Aorta (tissue), 5 donors: ENCODE results near the gene THSD4. TPM values are rescaled to one million over a fixed set of nuclear protein-coding genes. Genes with fewer than 3 reads are reported as not detected.

ENCODE experiments used
- ATAC-seq: fragments of 200-7000 bp; cut with Tn5 transposase; one replicate; pipeline ENCODE4 v1.9.1; 2022; ENCODE audit warnings: moderate library complexity; ENCODE audit not compliant: low FRiP score
- DNase-seq, 2 donors: peaks; one replicate each; pipeline ENCODE4 v3.0.0-alpha.2; 2020
- H3K27ac ChIP-seq, 2 donors: one replicate each; pipeline ENCODE4 v1.5.1; 2013; ENCODE audit warnings: low read length in 2 of 2, mild to moderate bottlenecking in 2 of 2, moderate library complexity in 2 of 2, control low read depth in 1 of 2, inconsistent platforms in 1 of 2, low read depth in 1 of 2
- H3K27me3 ChIP-seq, 2 donors: one replicate each; pipeline ENCODE4 v1.6.1; 2013; ENCODE audit warnings: control low read depth in 1 of 2, low read length in 1 of 2, mild to moderate bottlenecking in 1 of 2, moderate library complexity in 1 of 2; ENCODE audit not compliant: insufficient read depth in 2 of 2, control insufficient read depth in 1 of 2
- H3K36me3 ChIP-seq, 2 donors: one replicate each; pipeline ENCODE4 v1.6.1; 2013; ENCODE audit warnings: control low read depth in 1 of 2, low read length in 1 of 2, mild to moderate bottlenecking in 1 of 2; ENCODE audit not compliant: insufficient read depth in 2 of 2, control insufficient read depth in 1 of 2
- H3K4me1 ChIP-seq, 2 donors: one replicate each; pipeline ENCODE4 v1.6.1; 2013; ENCODE audit warnings: low read length in 2 of 2, control low read depth in 1 of 2, mild to moderate bottlenecking in 1 of 2, moderate library complexity in 1 of 2; ENCODE audit not compliant: insufficient read depth in 2 of 2, control insufficient read depth in 1 of 2
- H3K4me3 ChIP-seq, 2 donors: one replicate each; pipeline ENCODE4 v1.5.1; 2013; ENCODE audit warnings: low read length in 2 of 2, control low read depth in 1 of 2, mild to moderate bottlenecking in 1 of 2
- H3K9me3 ChIP-seq: one replicate; pipeline ENCODE4 v1.6.1; 2013; ENCODE audit warnings: mild to moderate bottlenecking, low read length; ENCODE audit not compliant: control insufficient read depth
- WGBS, 2 donors: extraction: QIAGEN DNeasy Blood & Tissue Kit; methylation state at CpG; one replicate each; pipeline ENCODE4 v1.1.7; 2013; 5-methylcytosine and 5-hydroxymethylcytosine counted together
- intact Hi-C, 2 donors: fragments of 100-400 bp; cut with DNase I; formaldehyde crosslinking; loops; one replicate each; pipeline versions ENCODE4 v1.14.2 to v1.15.0; 2022
- polyA plus RNA-seq, 2 donors: library from polyadenylated mRNA; stranded (reverse); fragments of 200-250 nt; gene quantifications; one replicate each; pipeline ENCODE4 v1.2.3, GENCODE V29; 2013
- total RNA-seq, 2 donors: library from RNA; stranded (reverse); fragmentation: NEBNext Ultra II Directional; extraction: Animal tissue kit (Norgen Biotek cat#: 25700); gene quantifications; one replicate each; pipeline ENCODE4 v1.2.1, GENCODE V29; 2021
- donor health status: healthy with polysubstance abuse.
- donor health status: Bipolar disorder and iron deficiency.
- donor health status: DM: no; HTN: no; CAD: no.
- donor health status: DM: no; HTN: no; CAD: no.
- donor health status: DM: yes; HTN: yes; CAD: no.

THSD4 gene
- total and polyA plus RNA-seq, 4 donors, result 6.3 to 143 (median 30.3) TPM

- DNase-seq (no peak), ATAC-seq (no peak)
- H3K4me3 ChIP-seq, result no peak overlapping the region
- H3K27ac ChIP-seq, result peak overlapping the region in 1 of 2 donors; percentile 18
- no peaks in the 10 kb centered on the region for H3K9me3 ChIP-seq
- H3K4me1 ChIP-seq, result no peaks in the 10 kb centered on the region
- intact Hi-C loops, result no loop called here
- WGBS, 2 donors, result 65 to 72% methylated on average over 5 of the region's 5 CpGs
- H3K27me3 ChIP-seq, result no peaks in the 10 kb centered on the region
- no peaks in the 10 kb centered on the region for H3K36me3 ChIP-seq
Observed at GRCh38 chr15:71422530-71423259, 307.4 kb downstream of the THSD4 start.

DNA sequence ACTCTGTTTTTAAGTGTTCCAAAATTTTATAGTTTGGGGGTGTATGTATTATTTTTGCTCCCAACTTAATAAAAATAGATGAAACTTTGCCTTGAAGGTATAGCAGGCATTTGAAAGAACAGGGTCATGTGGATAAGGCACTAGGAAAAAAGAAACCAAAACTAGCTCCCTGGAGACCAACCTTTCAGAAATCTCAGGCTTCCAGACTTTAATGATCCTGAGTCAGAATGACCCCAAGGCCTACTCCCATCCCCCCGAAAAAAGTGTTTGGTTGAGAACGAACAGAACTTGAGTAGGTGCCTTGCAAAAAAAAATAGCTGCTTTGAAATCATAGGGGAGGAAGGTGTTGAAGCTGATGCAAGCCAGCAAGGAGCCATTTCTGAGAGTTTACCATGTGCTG lies 309.5 kb downstream of the THSD4 start:
- no peak overlapping the region for H3K27ac ChIP-seq
- H3K4me3 ChIP-seq, result no peak overlapping the region
- no peaks in the 10 kb centered on the region for H3K4me1 ChIP-seq
- WGBS, 2 donors, result 40 to 55% methylated on average over 2 of the region's 2 CpGs
- ATAC-seq, result no peak
- H3K27me3 ChIP-seq, result no peaks in the 10 kb centered on the region
- no peaks in the 10 kb centered on the region for H3K36me3 ChIP-seq
- no peaks in the 10 kb centered on the region for H3K9me3 ChIP-seq
- intact Hi-C loops, result no loop called here
- no peak for DNase-seq

- H3K4me1 ChIP-seq, result no peaks in the 10 kb centered on the region
- H3K9me3 ChIP-seq, result no peaks in the 10 kb centered on the region
- 87 to 88% methylated on average over 3 of the region's 3 CpGs for WGBS, 2 donors
- H3K4me3 ChIP-seq, result no peak overlapping the region
- DNase-seq, result no peak
- intact Hi-C loops, result no loop called here
- no peaks in the 10 kb centered on the region for H3K36me3 ChIP-seq
- H3K27me3 ChIP-seq, result no peaks in the 10 kb centered on the region
- no peak for ATAC-seq
- no peak overlapping the region for H3K27ac ChIP-seq
Observed at GRCh38 chr15:71425388-71425787, 310.1 kb downstream of the THSD4 start.

DNA sequence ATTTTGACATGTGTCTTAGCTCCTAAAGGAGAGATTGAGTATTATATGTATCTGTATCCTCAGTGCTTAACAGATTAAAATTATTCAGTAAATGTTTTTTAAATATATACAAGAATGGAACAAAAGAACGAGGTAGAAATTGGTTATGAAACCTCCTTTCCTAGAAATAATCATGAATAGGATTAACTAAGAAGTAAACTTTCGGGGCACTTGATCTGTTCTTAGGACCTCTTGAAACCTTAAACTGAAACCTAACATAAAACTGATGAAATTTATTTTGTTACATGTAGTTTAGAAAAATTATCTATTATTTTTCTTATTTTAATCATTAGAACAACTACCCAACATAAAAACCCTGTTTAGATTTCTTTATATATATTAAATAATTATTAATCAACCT lies 311.5 kb downstream of the THSD4 start:
- Histone ChIP-seq H3K4me1 (no peaks in the 10 kb centered on the region), H3K9me3 (no peaks in the 10 kb centered on the region), H3K4me3 (no peak overlapping the region), H3K27ac (no peak overlapping the region), H3K36me3 (no peaks in the 10 kb centered on the region), H3K27me3 (no peaks in the 10 kb centered on the region)
- intact Hi-C loops, result no loop called here
- 83 to 96% methylated on average over 2 of the region's 2 CpGs for WGBS, 2 donors
- DNase-seq (no peak), ATAC-seq (no peak)

- Histone ChIP-seq H3K27me3 (no peaks in the 10 kb centered on the region), H3K9me3 (no peaks in the 10 kb centered on the region), H3K36me3 (no peaks in the 10 kb centered on the region), H3K27ac (no peak overlapping the region), H3K4me3 (no peak overlapping the region), H3K4me1 (no peaks in the 10 kb centered on the region)
- 85% methylated on average over 2 of the region's 2 CpGs for WGBS, 2 donors
- no peak for DNase-seq
- ATAC-seq, result no peak
- intact Hi-C loops, result no loop called here
Observed at GRCh38 chr15:71430782-71431181, 315.5 kb downstream of the THSD4 start.

- no peaks in the 10 kb centered on the region for H3K9me3 ChIP-seq
- intact Hi-C loops, result no loop called here
- H3K27ac ChIP-seq, result peak overlapping the region in 1 of 2 donors; percentile 14
- H3K36me3 ChIP-seq, result no peaks in the 10 kb centered on the region
- no peak overlapping the region for H3K4me3 ChIP-seq
- peaks cover 0 to 3% of the 10 kb centered on the region in 2 donors for H3K4me1 ChIP-seq
- no peak for DNase-seq
- no peak for ATAC-seq
- WGBS, 2 donors, result 37 to 49% methylated on average over 8 of the region's 8 CpGs
- H3K27me3 ChIP-seq, result no peaks in the 10 kb centered on the region
Observed at GRCh38 chr15:71431343-71432336, 316.4 kb downstream of the THSD4 start.

DNA sequence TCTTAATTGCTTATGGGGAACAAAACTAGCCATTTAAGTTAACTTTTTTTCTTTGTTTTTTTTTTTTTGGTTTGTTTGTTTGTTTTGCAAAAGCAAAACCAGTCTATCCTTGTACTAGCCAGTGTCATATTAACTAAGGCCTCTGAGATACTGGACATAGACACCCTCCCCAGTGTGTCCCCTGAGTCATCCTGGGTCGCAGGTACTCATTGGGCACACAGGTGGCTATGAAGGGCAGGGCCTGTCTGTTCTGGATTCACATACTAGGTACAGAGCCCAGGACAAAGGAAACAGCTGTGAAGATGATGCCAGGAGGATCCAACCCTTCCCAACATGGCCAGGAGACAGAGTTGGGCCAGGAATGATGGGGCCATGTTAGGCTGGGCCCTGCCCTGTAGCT lies 318.1 kb downstream of the THSD4 start:
- 94 to 96% methylated on average over 1 of the region's 1 CpG for WGBS, 2 donors
- no peak overlapping the region for H3K27ac ChIP-seq
- no peaks in the 10 kb centered on the region for H3K36me3 ChIP-seq
- H3K27me3 ChIP-seq, result no peaks in the 10 kb centered on the region
- no peaks in the 10 kb centered on the region for H3K9me3 ChIP-seq
- no peak for ATAC-seq
- H3K4me1 ChIP-seq, result peaks cover 0 to 5% of the 10 kb centered on the region in 2 donors
- DNase-seq, result no peak
- intact Hi-C loops, result no loop called here
- H3K4me3 ChIP-seq, result no peak overlapping the region

DNA sequence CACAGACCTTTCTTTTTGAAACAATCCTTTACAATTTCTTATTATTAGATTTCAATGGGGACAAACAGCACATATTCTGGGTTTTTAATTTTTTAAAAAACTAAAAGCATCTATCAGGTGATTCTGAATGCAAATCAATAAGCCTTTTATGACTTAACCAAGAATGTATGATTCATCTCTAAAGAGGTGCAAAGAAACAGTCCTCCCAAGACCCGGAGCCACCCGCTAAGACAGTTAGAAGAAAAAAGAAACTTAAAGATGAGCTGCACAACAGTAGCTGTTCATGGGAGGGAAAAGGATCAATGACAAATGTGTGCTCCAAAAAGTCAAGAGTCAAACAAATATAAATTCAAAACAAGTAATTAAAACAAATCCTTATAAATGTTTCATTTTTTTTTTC lies 319.5 kb downstream of the THSD4 start:
- 78 to 87% methylated on average over 2 of the region's 2 CpGs for WGBS, 2 donors

More for the DNA sequence above, 319.5 kb downstream of the THSD4 start:
- H3K4me1 ChIP-seq, result peaks cover 0 to 8% of the 10 kb centered on the region in 2 donors
- H3K27ac ChIP-seq, result no peak overlapping the region
- H3K4me3 ChIP-seq, result no peak overlapping the region
- H3K36me3 ChIP-seq, result no peaks in the 10 kb centered on the region
- ATAC-seq, result no peak
- no peak for DNase-seq
- no peaks in the 10 kb centered on the region for H3K9me3 ChIP-seq
- no peaks in the 10 kb centered on the region for H3K27me3 ChIP-seq
- intact Hi-C loops, result no loop called here
